Breast epithelium (tissue), 4 donors: Measurements from ENCODE around the gene CISD2. TPM values are rescaled to one million over a fixed set of nuclear protein-coding genes. Genes with fewer than 3 reads are reported as not detected.

Source experiments
- DNase-seq, 2 donors: peaks; one replicate each; pipeline ENCODE4 v3.0.0-alpha.2; 2019; ENCODE audit warnings: low spot score in 2 of 2
- H3K27ac ChIP-seq, 2 donors: fragments of 200-600 bp; sonication (generic) in 1 of 2; one replicate each; pipeline ENCODE4 v1.5.1; 2016 to 2019; ENCODE audit warnings: mild to moderate bottlenecking in 1 of 2
- H3K27me3 ChIP-seq, 2 donors: fragments of 200-600 bp; sonication (generic) in 1 of 2; one replicate each; pipeline versions ENCODE4 v1.5.1 to v1.6.0; 2017 to 2019; ENCODE audit warnings: control low read depth in 1 of 2, mild to moderate bottlenecking in 1 of 2
- H3K36me3 ChIP-seq: fragments of 200-600 bp; one replicate; pipeline ENCODE4 v1.5.1; 2019
- H3K4me1 ChIP-seq, 2 donors: fragments of 200-600 bp; sonication (generic); one replicate each; pipeline ENCODE4 v1.5.1; 2016 to 2019; ENCODE audit warnings: control low read depth in 1 of 2
- H3K4me3 ChIP-seq, 3 donors: fragments of 200-600 bp; sonication (generic); 1 replicate in 2 of 3; 2 replicates in 1 of 3; pipeline ENCODE4 v1.5.1; 2016 to 2019; ENCODE audit warnings: mild to moderate bottlenecking in 3 of 3, moderate library complexity in 2 of 3
- H3K9me3 ChIP-seq, 2 donors: fragments of 200-600 bp; sonication (generic) in 1 of 2; one replicate each; pipeline ENCODE4 v1.5.1; 2016 to 2019; ENCODE audit warnings: control low read depth in 1 of 2
- POLR2A ChIP-seq: fragments of 450-650 bp; IDR thresholded peaks from one replicate; pipeline ENCODE4 v1.6.1; 2016; ENCODE audit warnings: antibody characterized with exemption, mild to moderate bottlenecking, moderate library complexity
- POLR2AphosphoS5 ChIP-seq, 3 donors: sonication (generic); formaldehyde crosslinking; IDR thresholded peaks; one replicate each; pipeline ENCODE4 v1.6.1; 2017; ENCODE audit warnings: antibody characterized with exemption in 3 of 3
- intact Hi-C: fragments of 100-400 bp; cut with DNase I; formaldehyde crosslinking; loops from one replicate; pipeline ENCODE4 v1.15.1; 2023; ENCODE audit warnings: low total_unique reads
- total RNA-seq, 3 donors: library from RNA; depleted of rRNA; stranded (reverse); fragments of >200 nt; gene quantifications; one replicate each; pipeline ENCODE4 v1.1.0, GENCODE V29; 2016
- TF ChIP-seq, protein P1 (sequence below), 3 donors: fragments of 450-650 bp; IDR thresholded peaks; one replicate each; pipeline ENCODE4 v1.5.1; 2016 to 2017; ENCODE audit warnings: antibody characterized with exemption in 3 of 3, mild to moderate bottlenecking in 3 of 3, moderate library complexity in 3 of 3

The CISD2 gene
- total RNA-seq, 3 donors from 2014 or later: 9.0 to 23.9 (median 17.4) TPM

DNA sequence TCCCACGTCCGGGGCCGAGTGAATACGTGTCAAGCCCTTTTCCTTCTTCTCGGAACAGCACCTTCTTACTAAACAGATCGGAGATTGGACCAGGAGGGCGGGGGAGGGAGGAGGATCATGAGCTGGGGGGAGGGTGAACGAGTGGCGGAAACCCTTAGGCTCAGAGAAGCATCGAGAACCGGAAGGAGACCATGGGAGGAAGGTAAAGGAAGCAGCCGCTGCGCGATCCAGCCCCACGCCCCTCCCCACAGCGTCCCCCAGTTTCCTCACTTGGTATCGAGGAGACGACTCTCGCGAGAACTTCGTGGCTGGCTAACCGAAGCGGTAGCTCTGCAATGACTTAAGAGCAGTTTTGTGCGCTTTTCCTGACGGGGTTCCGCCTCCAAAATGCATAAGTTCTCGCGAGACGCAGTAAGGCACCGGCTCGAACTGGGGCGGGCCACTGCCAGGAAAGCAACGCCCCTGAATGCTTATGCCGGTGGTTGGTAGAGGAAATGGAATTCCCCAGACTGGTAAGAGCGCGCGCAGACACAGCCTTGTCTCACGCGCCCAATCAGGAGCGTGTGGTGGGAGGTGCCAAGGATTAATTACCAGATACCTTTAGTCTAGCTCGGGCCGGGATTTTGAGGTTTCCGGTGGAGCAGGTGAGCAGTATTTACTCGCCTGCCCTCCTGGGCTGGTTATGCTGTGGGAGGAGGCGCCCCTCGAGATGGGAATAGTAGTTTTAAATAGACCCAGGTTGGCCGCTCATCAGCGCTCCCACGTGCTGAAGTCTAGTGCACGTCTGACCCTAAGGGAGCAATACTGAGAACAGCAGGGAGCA lies 40.9 kb upstream of the CISD2 start:
- Histone ChIP-seq H3K36me3 (no peaks in the 10 kb centered on the region), H3K9me3 (no peaks in the 10 kb centered on the region), H3K4me3 (peak overlapping the region; percentile 66 to 91 (median 67)), H3K4me1 (peaks cover 0 to 17% of the 10 kb centered on the region in 2 donors), H3K27ac (peak overlapping the region; percentile 100), H3K27me3 (no peaks in the 10 kb centered on the region)
- TF ChIP-seq, protein P1, sequence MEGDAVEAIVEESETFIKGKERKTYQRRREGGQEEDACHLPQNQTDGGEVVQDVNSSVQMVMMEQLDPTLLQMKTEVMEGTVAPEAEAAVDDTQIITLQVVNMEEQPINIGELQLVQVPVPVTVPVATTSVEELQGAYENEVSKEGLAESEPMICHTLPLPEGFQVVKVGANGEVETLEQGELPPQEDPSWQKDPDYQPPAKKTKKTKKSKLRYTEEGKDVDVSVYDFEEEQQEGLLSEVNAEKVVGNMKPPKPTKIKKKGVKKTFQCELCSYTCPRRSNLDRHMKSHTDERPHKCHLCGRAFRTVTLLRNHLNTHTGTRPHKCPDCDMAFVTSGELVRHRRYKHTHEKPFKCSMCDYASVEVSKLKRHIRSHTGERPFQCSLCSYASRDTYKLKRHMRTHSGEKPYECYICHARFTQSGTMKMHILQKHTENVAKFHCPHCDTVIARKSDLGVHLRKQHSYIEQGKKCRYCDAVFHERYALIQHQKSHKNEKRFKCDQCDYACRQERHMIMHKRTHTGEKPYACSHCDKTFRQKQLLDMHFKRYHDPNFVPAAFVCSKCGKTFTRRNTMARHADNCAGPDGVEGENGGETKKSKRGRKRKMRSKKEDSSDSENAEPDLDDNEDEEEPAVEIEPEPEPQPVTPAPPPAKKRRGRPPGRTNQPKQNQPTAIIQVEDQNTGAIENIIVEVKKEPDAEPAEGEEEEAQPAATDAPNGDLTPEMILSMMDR (IDR thresholded peaks at IDR 0.05): peak in 1 of 3 donors; percentile 7
- TF ChIP-seq POLR2A: peak; percentile 43
- peak; percentile 60 to 83 (median 81) for TF ChIP-seq POLR2AphosphoS5 (IDR thresholded peaks at IDR 0.05)
- intact Hi-C loops: no loop called here
- DNase-seq: peak; percentile 97 to 99

DNA sequence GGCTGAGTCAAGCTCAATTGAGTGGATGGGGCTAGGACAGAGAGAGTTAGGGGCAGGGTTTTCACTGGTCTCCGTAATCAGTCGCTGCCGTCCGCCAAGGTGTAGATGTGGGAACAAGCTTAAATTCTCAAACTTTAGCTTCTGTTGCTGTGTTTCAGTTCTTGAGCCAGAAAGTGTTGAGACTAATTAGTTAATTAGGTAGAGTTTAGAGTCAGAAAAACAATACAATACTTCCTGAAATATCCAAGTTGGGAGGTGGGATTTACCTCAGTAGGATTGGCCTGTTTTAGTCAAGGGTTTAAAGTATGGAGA lies 40.3 kb upstream of the CISD2 start:
- intact Hi-C loops: no loop called here

DNA sequence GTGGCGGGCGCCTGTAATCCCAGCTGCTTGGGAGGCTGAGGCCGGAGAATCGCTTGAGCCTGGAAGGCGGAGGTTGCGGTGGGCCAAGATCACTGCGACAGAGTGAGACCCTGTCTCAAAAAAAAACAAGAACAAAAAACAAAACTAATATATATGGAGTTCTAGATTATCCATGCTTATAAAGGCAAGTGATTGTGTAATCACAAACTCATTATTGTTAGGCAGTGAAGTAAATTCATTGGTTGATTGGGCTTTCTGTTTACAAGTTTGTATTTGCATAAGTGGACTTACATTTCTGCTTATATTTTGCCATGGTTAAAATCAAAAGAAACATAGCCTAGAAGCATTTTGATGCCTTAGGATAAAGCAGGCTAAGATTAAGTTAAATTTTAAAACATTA lies 39.0 kb upstream of the CISD2 start:
- peaks cover 0 to 5% of the 10 kb centered on the region in 2 donors for H3K4me1 ChIP-seq
- no peaks in the 10 kb centered on the region for H3K27me3 ChIP-seq
- no peak for DNase-seq
- H3K27ac ChIP-seq: no peak overlapping the region
- H3K9me3 ChIP-seq: no peaks in the 10 kb centered on the region
- intact Hi-C loops: no loop called here
- H3K4me3 ChIP-seq: no peak overlapping the region
- H3K36me3 ChIP-seq: no peaks in the 10 kb centered on the region
- no peak for TF ChIP-seq POLR2AphosphoS5 (IDR thresholded peaks at IDR 0.05)
- TF ChIP-seq, protein P1 (IDR thresholded peaks at IDR 0.05): no peak
- no peak for TF ChIP-seq POLR2A

More for the DNA sequence above, 40.3 kb upstream of the CISD2 start:
- Histone ChIP-seq H3K4me1 (peaks cover 0 to 13% of the 10 kb centered on the region in 2 donors), H3K27ac (peak overlapping the region; percentile 100), H3K9me3 (no peaks in the 10 kb centered on the region), H3K27me3 (no peaks in the 10 kb centered on the region), H3K36me3 (no peaks in the 10 kb centered on the region), H3K4me3 (peak overlapping the region; percentile 66 to 91 (median 67))
- TF ChIP-seq, protein P1 (IDR thresholded peaks at IDR 0.05): no peak
- no peak for DNase-seq

DNA sequence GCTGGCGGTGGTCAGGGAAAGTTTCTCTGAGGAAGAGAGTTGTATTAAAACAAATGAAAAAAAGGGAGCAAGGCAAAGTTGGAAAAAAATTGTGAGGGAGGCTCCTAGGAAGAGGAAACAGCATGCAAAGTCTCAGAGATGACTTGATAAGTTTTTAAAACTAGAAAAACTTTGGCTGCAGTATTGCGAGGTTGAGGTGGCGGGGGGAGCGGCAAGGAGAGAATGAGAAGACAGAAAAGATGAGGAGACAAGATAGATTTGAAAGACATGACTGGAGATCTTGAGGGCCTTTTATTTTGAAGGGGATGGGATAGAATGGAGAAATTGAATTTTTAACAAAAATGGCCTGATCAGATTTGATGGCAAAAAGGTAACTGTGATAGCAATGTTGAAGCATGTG lies 36.7 kb upstream of the CISD2 start:
- TF ChIP-seq, protein P1 (IDR thresholded peaks at IDR 0.05): no peak
- TF ChIP-seq POLR2A: no peak
- TF ChIP-seq POLR2AphosphoS5 (IDR thresholded peaks at IDR 0.05): no peak

DNA sequence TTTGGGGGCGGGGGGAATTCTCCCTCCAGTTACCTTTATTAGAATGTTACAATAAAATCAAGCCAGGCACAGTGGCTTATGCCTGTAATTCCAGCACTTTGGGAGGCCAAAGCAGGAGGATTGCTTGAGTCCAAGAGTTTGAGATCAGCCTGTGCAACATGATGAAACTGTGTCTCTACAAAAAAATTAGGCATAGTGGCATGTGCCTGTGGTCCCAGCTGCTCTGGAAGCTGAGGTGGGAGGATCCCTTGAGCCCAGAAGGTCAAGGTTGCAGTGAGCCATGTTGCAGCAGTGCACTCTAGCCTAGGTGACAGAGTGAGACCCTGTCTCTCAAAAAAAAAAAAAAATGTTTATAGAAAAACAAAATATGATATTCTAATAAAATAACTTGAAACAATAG lies 36.1 kb upstream of the CISD2 start:
- H3K4me1 ChIP-seq: peaks cover 0 to 5% of the 10 kb centered on the region in 2 donors
- TF ChIP-seq POLR2A (no peak), POLR2AphosphoS5 (IDR thresholded peaks at IDR 0.05) (no peak)
- TF ChIP-seq, protein P1 (IDR thresholded peaks at IDR 0.05): no peak

More for the DNA sequence above, 36.7 kb upstream of the CISD2 start:
- Histone ChIP-seq H3K4me1 (peaks cover 0 to 5% of the 10 kb centered on the region in 2 donors), H3K27me3 (no peaks in the 10 kb centered on the region), H3K9me3 (no peaks in the 10 kb centered on the region), H3K27ac (no peak overlapping the region), H3K4me3 (no peak overlapping the region), H3K36me3 (no peaks in the 10 kb centered on the region)
- DNase-seq: no peak
- intact Hi-C loops: no loop called here

More for the DNA sequence above, 36.1 kb upstream of the CISD2 start:
- intact Hi-C loops: no loop called here
- Histone ChIP-seq H3K27ac (no peak overlapping the region), H3K36me3 (no peaks in the 10 kb centered on the region), H3K27me3 (no peaks in the 10 kb centered on the region), H3K9me3 (no peaks in the 10 kb centered on the region), H3K4me3 (no peak overlapping the region)
- DNase-seq: no peak
